HS-27A (cell line): ENCODE results near the gene ZNF785.
"Not testable (repeated sequence)": the region's sequence is repeated elsewhere in the genome, so short reads cannot be mapped to it uniquely, and the experiment has no call there.

Experiments used
- DNase-seq: peaks from one replicate; pipeline ENCODE4 v3.0.0-alpha.2; 2012; ENCODE audit warnings: low read depth, missing footprints

ZNF785 gene

DNA sequence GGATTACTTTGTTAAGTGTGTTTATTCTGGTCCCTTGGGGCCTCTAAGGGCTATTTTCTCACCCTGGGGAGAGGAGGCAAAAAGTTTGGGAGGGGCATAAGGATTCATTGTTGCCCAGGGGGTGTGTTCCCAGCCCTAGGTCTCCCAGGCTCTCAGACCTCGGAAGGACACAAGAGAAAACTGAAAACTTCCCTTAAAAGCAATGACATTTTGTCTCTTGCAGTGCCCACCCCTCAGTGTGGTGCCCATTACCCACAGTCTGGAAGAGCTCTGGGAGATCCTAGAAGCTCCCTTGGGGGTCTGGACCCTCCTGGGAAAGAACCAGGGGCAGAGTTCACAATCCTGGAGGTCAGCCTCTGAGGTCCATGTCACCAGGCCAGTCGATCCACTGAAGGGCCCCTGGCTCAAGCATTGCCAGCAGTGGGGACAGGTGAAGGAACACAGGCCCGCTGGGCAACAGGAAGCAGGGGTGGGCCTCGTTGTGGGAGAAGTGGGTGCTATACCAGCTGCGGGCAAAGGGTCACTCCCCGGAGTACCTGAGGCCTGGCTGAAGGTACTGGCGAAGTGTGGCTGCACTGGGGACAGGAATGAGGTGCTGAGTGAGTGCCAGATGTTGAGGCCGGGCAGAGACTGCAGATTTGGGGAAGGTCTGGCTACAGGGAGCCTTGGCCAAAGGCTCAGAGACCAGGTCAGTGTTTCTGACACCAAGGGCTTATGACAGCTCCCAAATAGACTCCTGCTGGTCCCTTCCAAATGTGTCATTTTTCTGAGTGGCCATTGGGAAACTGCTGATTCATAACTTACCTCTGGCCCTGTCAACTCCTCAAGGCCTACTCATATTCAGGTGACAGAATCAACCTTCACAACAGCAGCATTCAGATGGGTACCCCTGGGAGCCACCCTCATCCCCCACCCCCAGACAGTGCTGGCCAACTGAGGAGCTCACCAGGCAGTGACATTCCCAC, 46.2 kb downstream of the ZNF785 start:
- DNase-seq: no peak

DNA sequence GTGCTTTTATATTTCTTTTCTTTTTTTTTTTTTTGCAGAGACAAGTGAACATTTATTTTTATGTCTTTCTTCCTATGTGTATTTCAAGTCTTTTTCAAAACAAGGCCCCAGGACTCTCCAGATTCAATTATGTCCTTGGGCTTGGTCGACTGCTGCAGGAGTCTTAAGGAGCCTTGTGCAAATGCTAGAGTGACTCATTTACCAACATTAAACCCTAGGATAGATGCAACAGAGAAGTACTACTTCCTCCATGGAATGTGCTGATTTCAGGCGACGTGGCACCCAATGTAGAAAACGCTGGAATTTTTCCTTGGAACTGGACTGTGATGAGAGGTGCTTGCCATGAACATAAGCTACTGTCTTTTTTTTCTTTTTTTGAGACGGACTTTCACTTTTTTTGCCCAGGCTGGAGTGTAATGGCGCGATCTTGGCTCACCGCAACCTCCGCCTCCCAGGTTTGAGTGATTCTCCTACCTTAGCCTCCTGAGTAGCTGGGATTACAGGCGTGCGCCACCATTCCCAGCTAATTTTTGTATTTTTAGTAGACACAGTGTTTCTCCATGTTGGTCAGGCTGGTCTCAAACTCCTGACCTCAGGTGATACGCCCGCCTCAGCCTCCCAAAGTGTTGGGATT, 49.0 kb downstream of the ZNF785 start:
- not testable (repeated sequence) for DNase-seq

DNA sequence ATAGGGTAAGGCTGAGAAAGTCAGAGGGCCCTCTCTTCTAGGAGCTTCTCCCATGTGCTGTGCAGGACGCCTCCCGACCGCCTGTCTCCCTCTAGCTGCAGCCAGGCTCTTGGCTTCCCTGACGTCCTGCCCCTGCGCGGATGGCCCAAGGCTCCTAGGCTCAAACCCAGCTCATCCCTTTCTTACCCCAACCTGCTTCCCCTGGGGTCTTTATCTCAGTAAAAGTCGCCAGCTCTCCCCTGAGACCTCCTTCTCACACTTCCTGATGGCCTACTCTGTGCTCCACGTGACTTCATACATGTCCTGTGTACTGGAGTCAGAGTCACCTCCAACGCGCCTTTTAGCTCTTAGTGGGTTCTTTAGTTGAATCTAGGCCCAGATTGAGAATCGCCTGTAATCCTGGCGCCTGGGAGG, 49.7 kb downstream of the ZNF785 start:
- DNase-seq: no peak

DNA sequence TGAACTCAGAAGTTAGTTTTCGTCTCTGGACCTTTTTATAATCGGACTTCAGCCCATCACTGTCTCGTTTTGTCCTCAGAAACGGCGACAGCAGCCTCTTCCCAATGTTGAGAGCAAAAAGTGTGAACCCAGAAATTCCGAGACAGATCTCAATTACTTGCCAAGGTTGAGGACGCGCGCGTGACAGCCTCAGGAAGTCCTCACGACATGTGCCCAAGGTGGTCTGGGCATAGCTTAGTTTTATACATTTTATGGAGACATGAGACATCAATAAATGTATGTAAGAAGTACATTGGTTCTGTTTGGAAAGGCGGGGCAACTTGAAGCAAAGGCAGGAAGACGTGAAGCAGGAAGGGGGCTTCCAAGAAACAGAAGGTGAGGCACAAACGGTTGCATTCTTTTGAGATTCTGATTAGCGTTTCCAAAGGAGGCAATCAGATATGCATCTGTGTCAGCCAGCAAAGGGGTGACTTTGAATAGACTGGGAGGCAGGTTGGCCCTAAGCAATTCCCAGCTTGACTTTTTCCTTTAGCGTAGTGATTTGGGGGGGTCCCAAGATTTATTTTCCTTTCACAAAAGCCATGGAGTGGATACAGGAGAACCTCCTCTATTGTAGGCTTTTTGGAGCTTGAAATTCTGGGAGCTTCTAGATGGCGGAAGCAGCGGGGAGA, 50.3 kb downstream of the ZNF785 start:
- DNase-seq: no peak

DNA sequence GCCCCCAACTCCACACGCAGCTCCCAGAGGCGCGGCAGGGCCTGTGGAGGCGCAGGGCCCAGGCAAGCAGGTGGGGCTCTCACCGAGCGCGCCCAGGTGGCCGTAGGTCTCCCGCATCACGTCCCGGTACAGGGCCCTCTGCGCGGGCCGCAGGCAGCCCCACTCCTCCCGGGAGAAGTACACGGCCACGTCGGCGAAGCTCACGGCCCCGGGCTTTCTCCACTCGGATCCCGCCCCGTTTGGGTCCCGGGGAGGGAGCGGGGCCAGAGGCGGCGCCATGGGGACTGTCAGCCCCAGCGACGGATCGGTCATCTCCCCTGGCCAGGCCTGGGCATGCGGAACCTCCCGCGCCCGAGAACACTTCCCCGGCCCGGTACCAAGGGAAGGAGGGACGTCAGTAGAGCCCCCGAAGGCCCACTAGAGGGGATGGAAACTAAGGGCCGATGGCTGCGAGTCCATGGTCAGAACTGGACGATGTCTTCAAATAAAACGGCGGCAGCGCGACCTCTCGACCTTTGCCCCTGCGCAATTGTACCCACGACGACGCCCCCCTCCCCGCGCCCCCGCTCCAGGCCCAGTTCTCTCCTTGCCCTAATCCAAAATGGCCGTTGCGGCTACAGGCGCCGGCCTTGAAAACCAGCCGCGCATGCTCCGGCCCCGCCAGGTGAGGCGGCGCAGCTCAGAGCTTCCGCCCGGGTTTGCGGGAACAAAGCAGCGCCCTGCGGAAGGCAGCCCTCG, 51.0 kb downstream of the ZNF785 start, which contains the start of gene ZNF747:
ZNF747 (minus strand) TSS at position 491 of the 738 bp plus-strand sequence; CDS start at position 312, 179 bp downstream.
- DNase-seq: peak; percentile 61

DNA sequence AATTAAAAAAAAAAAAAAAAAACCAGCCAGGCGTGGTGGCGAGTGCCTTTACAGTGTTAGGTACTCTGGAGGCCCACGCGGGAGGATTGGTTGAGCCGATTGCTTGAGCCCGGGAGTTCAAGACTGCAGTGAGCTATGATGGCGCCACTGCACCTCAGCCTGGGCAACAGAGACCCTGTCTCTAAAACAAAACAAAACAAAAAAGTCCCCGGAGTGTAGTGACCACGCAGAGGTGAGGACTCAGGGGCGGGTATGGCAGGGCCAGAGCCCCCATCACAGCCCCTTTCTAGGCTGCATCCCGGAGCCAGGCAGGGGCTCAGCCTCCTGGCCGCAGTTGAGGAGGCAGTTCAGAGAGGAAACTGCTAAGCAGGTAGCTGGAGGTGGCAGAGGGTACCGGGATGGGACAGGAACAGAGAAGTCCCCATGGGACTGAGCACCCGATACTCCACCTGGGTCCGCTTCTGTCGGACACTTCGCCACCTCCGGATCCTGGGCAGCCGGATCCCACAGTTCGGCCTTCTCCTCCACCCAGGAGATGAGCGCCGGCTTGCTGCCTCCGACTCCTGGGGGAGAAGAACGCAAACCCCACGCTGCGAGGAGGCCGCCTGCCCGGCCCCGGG, 51.6 kb downstream of the ZNF785 start:
- DNase-seq: no peak

DNA sequence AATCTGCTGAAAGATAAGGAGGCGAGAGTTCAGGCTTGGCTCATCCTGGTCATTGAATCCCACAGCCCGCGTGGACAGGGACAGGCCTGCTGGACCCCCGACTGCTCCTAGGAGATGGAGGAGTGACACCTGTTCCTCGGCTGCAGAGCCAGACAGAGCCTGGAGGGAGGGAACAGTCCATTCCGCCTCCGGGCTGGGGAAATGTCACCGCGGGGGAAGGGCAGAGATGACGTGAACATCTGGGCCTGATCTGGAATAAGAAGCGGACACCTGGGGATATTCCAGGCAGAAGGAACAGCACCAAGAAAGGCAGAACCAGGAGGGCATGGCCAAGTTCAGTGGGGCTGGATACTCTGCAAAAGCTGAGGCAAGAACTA, 52.4 kb downstream of the ZNF785 start:
- DNase-seq: no peak

DNA sequence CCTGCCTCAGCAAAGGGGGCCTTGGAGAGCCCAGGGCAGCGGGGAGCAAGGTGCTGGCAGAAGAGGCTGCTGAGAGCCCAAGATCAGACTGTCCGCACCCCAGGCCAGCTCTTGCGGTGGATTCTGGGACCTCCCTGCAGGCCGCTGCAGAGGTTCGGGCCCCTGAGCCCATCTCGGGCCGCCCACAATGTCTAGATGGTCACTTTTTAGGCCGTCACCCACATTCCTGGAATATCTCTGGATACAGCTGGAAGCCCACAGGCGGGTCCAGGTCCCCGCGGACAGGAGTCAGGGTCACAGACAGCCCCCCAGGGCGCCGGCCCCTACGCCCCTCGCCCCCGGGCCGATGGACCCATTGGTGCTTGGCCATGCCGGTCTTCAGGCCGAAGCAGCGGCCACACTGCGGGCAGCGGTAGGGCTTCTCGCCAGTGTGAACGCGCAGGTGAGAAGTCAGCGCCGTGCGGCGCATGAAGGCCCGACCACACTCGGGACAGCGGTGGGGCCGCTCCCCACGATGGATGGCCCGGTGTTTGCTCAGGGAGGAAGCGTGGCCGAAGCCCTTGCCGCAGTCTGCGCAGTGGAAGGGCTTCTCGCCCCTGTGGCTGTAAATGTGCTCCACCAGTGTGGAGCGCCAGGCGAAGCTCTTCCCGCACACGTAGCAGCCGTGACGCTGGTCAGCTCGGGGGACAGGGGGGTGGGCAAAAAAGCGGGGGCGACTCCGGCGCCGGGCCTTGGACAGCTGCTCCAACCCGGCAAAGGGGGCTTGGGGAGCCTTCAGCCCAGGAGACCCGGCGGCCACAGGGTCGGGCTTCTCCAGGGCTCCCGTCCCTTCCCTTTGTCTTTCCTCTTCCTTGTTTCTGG, 53.0 kb downstream of the ZNF785 start:
- no peak for DNase-seq
